Chondrocyte (in vitro differentiated cells): ENCODE data around the gene TRPM4. TPM values are rescaled to one million over a fixed set of nuclear protein-coding genes. Genes with fewer than 3 reads are reported as not detected.

Experiments used
- DNase-seq: peaks from one replicate; pipeline ENCODE4 v3.0.0; 2021; ENCODE audit warnings: mixed read lengths, low spot score
- H3K27ac Mint-ChIP-seq: one replicate; pipeline ENCODE4 v1.8.0; 2021; ENCODE audit warnings: mild to moderate bottlenecking, moderate library complexity, mixed read lengths; ENCODE audit not compliant: unreplicated experiment
- H3K27me3 Mint-ChIP-seq: 2 replicates; pipeline ENCODE4 v1.8.0; 2021; ENCODE audit warnings: low read depth, mixed read lengths
- H3K36me3 Mint-ChIP-seq: 2 replicates; pipeline ENCODE4 v1.8.0; 2021; ENCODE audit warnings: low read depth, mixed read lengths
- H3K4me1 Mint-ChIP-seq: 2 replicates; pipeline ENCODE4 v1.8.0; 2021; ENCODE audit warnings: low read depth, mild to moderate bottlenecking, mixed read lengths
- H3K4me3 Mint-ChIP-seq: one replicate; pipeline ENCODE4 v1.8.0; 2021; ENCODE audit warnings: mild to moderate bottlenecking, moderate library complexity, mixed read lengths; ENCODE audit not compliant: unreplicated experiment
- H3K9me3 Mint-ChIP-seq: 2 replicates; pipeline ENCODE4 v1.8.0; 2021; ENCODE audit warnings: low read depth, mixed read lengths
- CTCF ChIP-seq: fragments of 200-600 bp; sonication (generic); IDR thresholded peaks from 2 replicates; pipeline ENCODE4 v1.5.0; 2021; ENCODE audit warnings: antibody characterized with exemption, mild to moderate bottlenecking, moderate library complexity
- total RNA-seq: library from RNA; stranded (reverse); gene quantifications from 3 replicates; pipeline ENCODE4 v1.2.1, GENCODE V29; 2021

Gene TRPM4
- total RNA-seq, 1 donor from 2014 or later: 50.2 TPM

DNA sequence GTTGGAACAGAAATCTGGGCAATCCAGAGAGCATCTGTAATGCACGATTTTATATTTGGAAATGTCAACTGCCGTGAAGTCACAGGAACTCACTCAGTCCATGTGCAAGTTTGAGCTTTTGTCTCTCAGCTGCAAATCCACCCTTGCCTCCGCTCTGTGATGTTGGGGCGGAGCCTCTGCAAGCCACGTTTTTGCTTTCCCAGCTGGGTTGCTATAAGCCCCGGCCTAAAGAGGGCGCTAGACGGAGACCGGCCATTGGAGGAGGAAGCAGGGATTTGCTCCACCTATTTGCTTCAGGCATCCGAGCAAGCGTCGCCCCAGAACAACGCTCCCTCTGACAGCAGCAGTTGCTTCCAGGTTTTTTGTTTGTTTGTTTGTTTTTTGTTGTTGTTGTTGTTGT is 56.2 kb downstream of the TRPM4 start:
- DNase-seq: no peak
- Mint-ChIP-seq H3K27ac (no peak overlapping the region), H3K36me3 (peaks cover 17% of the 10 kb centered on the region), H3K4me3 (no peak overlapping the region), H3K4me1 (peaks cover 6% of the 10 kb centered on the region), H3K9me3 (no peaks in the 10 kb centered on the region), H3K27me3 (peaks cover 1% of the 10 kb centered on the region)
- peak; percentile 54 for TF ChIP-seq CTCF

DNA sequence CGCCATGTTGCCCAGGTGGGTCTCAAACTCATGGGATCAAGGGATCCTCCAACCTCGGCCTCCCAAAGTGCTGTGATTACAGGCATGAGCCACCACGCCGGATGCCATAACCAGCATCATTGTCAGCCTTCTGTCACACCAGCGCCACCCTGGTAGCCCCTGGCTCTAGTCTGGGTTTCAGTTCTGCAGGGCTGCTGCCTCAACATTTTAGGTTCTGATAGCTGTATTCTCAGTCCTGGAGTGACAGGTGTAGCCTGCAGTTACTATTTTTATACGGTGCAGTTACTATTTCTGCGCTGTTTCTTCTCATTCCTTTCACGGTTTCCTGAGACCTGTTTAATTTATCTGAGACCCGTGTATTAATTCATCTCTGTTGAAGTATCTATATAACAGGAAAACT is 57.1 kb downstream of the TRPM4 start:
- no peak for TF ChIP-seq CTCF
- H3K9me3 Mint-ChIP-seq: no peaks in the 10 kb centered on the region
- H3K4me1 Mint-ChIP-seq: peaks cover 6% of the 10 kb centered on the region
- DNase-seq: no peak
- H3K27ac Mint-ChIP-seq: no peak overlapping the region
- peaks cover 5% of the 10 kb centered on the region for H3K27me3 Mint-ChIP-seq
- no peak overlapping the region for H3K4me3 Mint-ChIP-seq
- H3K36me3 Mint-ChIP-seq: peaks cover 15% of the 10 kb centered on the region

- DNase-seq: no peak
- Mint-ChIP-seq H3K27ac (peak overlapping the region; percentile 61), H3K9me3 (no peaks in the 10 kb centered on the region), H3K4me1 (peaks cover 6% of the 10 kb centered on the region), H3K27me3 (peaks cover 5% of the 10 kb centered on the region), H3K36me3 (peaks cover 9% of the 10 kb centered on the region), H3K4me3 (no peak overlapping the region)
- no peak for TF ChIP-seq CTCF
Measured at GRCh38 chr19:49216071-49216470, 58.5 kb downstream of the TRPM4 start.

DNA sequence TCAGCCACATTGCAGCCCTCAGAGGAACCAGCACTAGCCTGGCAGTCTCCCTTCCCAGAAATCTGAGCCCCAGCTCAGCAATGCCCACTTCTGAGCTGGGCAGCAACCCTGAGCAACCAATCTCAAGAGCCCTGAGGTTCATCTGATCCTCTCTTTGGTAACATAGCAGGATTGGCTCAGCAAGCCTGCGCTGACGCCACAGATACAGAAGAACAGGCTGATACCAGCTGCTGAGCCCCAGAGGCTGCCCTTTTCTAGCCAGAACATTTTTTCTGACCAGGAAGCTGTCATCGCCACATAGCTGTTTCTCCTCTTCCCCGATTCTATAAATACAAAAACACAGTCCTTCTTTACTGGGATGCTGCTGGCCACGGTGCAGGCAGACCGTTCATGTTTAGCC is 59.8 kb downstream of the TRPM4 start:
- H3K4me3 Mint-ChIP-seq: no peak overlapping the region
- peak overlapping the region; percentile 94 for H3K27ac Mint-ChIP-seq
- TF ChIP-seq CTCF: no peak
- peaks cover 2% of the 10 kb centered on the region for H3K36me3 Mint-ChIP-seq
- no peaks in the 10 kb centered on the region for H3K9me3 Mint-ChIP-seq
- no peak for DNase-seq
- peaks cover 6% of the 10 kb centered on the region for H3K4me1 Mint-ChIP-seq
- peaks cover 5% of the 10 kb centered on the region for H3K27me3 Mint-ChIP-seq

- Mint-ChIP-seq H3K27ac (no peak overlapping the region), H3K9me3 (no peaks in the 10 kb centered on the region)
Measured at GRCh38 chr19:49222011-49222410, 64.4 kb downstream of the TRPM4 start.

More at GRCh38 chr19:49222011-49222410, 64.4 kb downstream of the TRPM4 start:
- Mint-ChIP-seq H3K27me3 (peaks cover 5% of the 10 kb centered on the region), H3K36me3 (no peaks in the 10 kb centered on the region), H3K4me1 (peaks cover 11% of the 10 kb centered on the region), H3K4me3 (no peak overlapping the region)
- no peak for TF ChIP-seq CTCF
- no peak for DNase-seq
